ENCODE data around the gene KCNQ2. TPM values are rescaled to one million over a fixed set of nuclear protein-coding genes. Genes with fewer than 3 reads are reported as not detected.

Gene KCNQ2
- total and polyA plus RNA-seq, 10 of the 15 experiments (the other 5 are each of a cell fraction or from before 2014, with no cell fraction given): 0.06 to 0.49 (median 0.26) TPM; not detected in 7

- 54% methylated on average over 27 of the region's 27 CpGs for WGBS (ENCODE audit: insufficient coverage, insufficient replicate concordance, low lambda C conversion rate, missing lambda C conversion rate)
- H3K27me3 ChIP-seq (replicated peaks in 1 of 2; ENCODE audit: control insufficient read depth in 2 of 2, insufficient read depth in 2 of 2, low read length in 1 of 2): no peaks in the 10 kb centered on the region; a peak in 1 of 4 replicates
- no peak overlapping the region for H3K27ac ChIP-seq (ENCODE audit: control insufficient read depth, insufficient read depth)
- POLR2A ChIA-PET: no interaction called here
- in situ Hi-C loops (cut with MboI) (no loop called here), intact Hi-C loops (cut with micrococcal nuclease; ENCODE audit: unreplicated experiment) (no loop called here)
- BruUV-seq (replicated peaks): no TSS peak
- H3K79me2 ChIP-seq (ENCODE audit: control insufficient read depth, insufficient read depth, low read length): no peaks in the 10 kb centered on the region
- H3K9me3 ChIP-seq (replicated peaks; ENCODE audit: control insufficient read depth, insufficient read depth, low read length): no peaks in the 10 kb centered on the region
- H3K4me1 ChIP-seq (ENCODE audit: control insufficient read depth, insufficient read depth, low read length): no peaks in the 10 kb centered on the region
- RAD21 ChIA-PET (ENCODE audit: unreplicated experiment): no interaction called here
- no peak overlapping the region for H3K4me3 ChIP-seq
- no peak overlapping the region for H3K9ac ChIP-seq (ENCODE audit: control insufficient read depth, insufficient read depth, low read length)
- CTCF ChIA-PET: interaction anchor here (0.9 kb wide), 1 partner anchor 9 kb away, joined by 3 read pairs; no protein-coding TSS in a partner anchor
- ATAC-seq (no peak), FAIRE-seq (no peak), DNase-seq (ENCODE audit: low read depth, low spot score) (no peak)
- TF ChIP-seq ETV6 (conservative IDR thresholded peaks at IDR 0.05 in 1 of 2, IDR thresholded peaks at IDR 0.05 in 1 of 2; ENCODE audit: borderline replicate concordance in 1 of 2, low read depth in 1 of 2): no peak
- TF ChIP-seq IKZF1 (conservative IDR thresholded peaks at IDR 0.05): no peak
- TF ChIP-seq SREBF1 (IDR thresholded peaks at IDR 0.05; ENCODE audit: low read length): no peak
- TF ChIP-seq IKZF2 (IDR thresholded peaks at IDR 0.05): no peak
- TF ChIP-seq ZNF592 (IDR thresholded peaks at IDR 0.05): no peak
- H3K36me3 ChIP-seq (ENCODE audit: control insufficient read depth in 2 of 2, insufficient read depth in 2 of 2, low read length in 1 of 2): no peaks in the 10 kb centered on the region
- no peaks in the 10 kb centered on the region for H4K20me1 ChIP-seq (ENCODE audit: control insufficient read depth, insufficient read depth)
- SMC1A ChIA-PET (ENCODE audit: uncharacterized antibody, unreplicated experiment): no interaction called here
- H2AFZ ChIP-seq (ENCODE audit: control insufficient read depth, low read depth, low read length): no peak overlapping the region
- no peak overlapping the region for H3K4me2 ChIP-seq (ENCODE audit: control insufficient read depth, insufficient read depth)
These were observed 46.5 kb downstream of the KCNQ2 start for GRCh38 chr20:63425846-63426485.
